Panc1 (cell line): ENCODE measurements around the gene SEMA6A.

ENCODE experiments used
- POLR2AphosphoS5 ChIP-seq: IDR thresholded peaks from 2 replicates; pipeline ENCODE4 v1.6.1; 2012; ENCODE audit warnings: mild to moderate bottlenecking, low read depth, low read length, moderate library complexity
- TF ChIP-seq, protein P1 (sequence below): fragments of 450-650 bp; IDR thresholded peaks from 2 replicates; pipeline ENCODE4 v1.5.1; 2017; ENCODE audit warnings: mild to moderate bottlenecking

DNA sequence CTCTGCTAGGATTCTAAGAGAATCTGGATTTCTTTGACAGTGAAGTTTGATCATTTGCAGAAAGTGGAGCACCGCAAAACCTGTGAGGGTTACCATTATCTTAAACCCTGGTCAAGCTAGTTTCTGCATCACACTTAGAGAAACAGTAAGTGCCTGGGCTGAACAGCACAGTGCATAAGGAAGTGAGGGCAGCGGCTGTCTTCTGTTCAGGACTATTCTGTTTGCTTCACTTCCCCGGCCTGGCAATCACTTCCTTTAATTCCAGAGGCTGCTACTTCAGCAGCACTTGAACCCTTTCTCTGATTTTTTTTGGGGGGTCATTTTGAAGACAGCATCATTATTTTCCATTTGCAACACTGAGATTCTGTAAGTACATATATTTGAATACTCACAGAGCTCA lies 32.0 kb downstream of the SEMA6A start:
- TF ChIP-seq, protein P1, sequence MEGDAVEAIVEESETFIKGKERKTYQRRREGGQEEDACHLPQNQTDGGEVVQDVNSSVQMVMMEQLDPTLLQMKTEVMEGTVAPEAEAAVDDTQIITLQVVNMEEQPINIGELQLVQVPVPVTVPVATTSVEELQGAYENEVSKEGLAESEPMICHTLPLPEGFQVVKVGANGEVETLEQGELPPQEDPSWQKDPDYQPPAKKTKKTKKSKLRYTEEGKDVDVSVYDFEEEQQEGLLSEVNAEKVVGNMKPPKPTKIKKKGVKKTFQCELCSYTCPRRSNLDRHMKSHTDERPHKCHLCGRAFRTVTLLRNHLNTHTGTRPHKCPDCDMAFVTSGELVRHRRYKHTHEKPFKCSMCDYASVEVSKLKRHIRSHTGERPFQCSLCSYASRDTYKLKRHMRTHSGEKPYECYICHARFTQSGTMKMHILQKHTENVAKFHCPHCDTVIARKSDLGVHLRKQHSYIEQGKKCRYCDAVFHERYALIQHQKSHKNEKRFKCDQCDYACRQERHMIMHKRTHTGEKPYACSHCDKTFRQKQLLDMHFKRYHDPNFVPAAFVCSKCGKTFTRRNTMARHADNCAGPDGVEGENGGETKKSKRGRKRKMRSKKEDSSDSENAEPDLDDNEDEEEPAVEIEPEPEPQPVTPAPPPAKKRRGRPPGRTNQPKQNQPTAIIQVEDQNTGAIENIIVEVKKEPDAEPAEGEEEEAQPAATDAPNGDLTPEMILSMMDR = no peak
- no peak for TF ChIP-seq POLR2AphosphoS5
